ENCODE results near the gene AUTS2. TPM values are rescaled to one million over a fixed set of nuclear protein-coding genes. Genes with fewer than 3 reads are reported as not detected.

The AUTS2 gene
- total RNA-seq, 1 experiment from 2014 or later: 256 TPM

- no peak for DNase-seq
- no peak overlapping the region for H4K8ac ChIP-seq (replicated peaks; ENCODE audit: insufficient read length, low read depth, low read length)
- no peaks in the 10 kb centered on the region for H3K79me1 ChIP-seq (ENCODE audit: insufficient read depth, low read depth, low read length, poor library complexity, severe bottlenecking)
- no peak overlapping the region for H2AFZ ChIP-seq (ENCODE audit: low read length)
- H3K36me3 Mint-ChIP-seq (ENCODE audit: insufficient read depth in 1 of 3, low read depth in 3 of 3): peaks cover 0 to 7% (median 0%) of the 10 kb centered on the region in 3 experiments; a peak in 2 of 7 replicates
- no peak overlapping the region for H2BK15ac ChIP-seq (ENCODE audit: low read depth, low read length)
- no peak overlapping the region for H4K91ac ChIP-seq (ENCODE audit: insufficient read length, low read depth, low read length)
- H3K27me3 ChIP-seq (ENCODE audit: insufficient read depth, low read length): no peaks in the 10 kb centered on the region
- no peak overlapping the region for H3K27ac ChIP-seq (ENCODE audit: insufficient read length, low read depth, low read length)
- no peak overlapping the region for H2BK12ac ChIP-seq (ENCODE audit: insufficient read length, low read depth, low read length)
- TF ChIP-seq, protein P1, sequence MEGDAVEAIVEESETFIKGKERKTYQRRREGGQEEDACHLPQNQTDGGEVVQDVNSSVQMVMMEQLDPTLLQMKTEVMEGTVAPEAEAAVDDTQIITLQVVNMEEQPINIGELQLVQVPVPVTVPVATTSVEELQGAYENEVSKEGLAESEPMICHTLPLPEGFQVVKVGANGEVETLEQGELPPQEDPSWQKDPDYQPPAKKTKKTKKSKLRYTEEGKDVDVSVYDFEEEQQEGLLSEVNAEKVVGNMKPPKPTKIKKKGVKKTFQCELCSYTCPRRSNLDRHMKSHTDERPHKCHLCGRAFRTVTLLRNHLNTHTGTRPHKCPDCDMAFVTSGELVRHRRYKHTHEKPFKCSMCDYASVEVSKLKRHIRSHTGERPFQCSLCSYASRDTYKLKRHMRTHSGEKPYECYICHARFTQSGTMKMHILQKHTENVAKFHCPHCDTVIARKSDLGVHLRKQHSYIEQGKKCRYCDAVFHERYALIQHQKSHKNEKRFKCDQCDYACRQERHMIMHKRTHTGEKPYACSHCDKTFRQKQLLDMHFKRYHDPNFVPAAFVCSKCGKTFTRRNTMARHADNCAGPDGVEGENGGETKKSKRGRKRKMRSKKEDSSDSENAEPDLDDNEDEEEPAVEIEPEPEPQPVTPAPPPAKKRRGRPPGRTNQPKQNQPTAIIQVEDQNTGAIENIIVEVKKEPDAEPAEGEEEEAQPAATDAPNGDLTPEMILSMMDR (conservative IDR thresholded peaks at IDR 0.05): no peak
- H2AK5ac ChIP-seq (ENCODE audit: insufficient read length, low read length): no peak overlapping the region
- no peak overlapping the region for H3K4ac ChIP-seq (ENCODE audit: low read depth, low read length)
- H4K5ac ChIP-seq (ENCODE audit: insufficient read length, low read depth, low read length): no peak overlapping the region
- H3K4me3 Mint-ChIP-seq: no peak overlapping the region
- H3K79me2 ChIP-seq (ENCODE audit: insufficient read depth, low read length): no peaks in the 10 kb centered on the region
- no peak overlapping the region for H3T11ph ChIP-seq (ENCODE audit: low read length)
- peaks cover 16 to 19% of the 10 kb centered on the region in 2 experiments for H3K4me1 Mint-ChIP-seq
- H3K23ac ChIP-seq (ENCODE audit: insufficient read length, low read depth, low read length): no peak overlapping the region
- H2BK120ac ChIP-seq (ENCODE audit: low read depth, low read length, poor library complexity, severe bottlenecking): no peak overlapping the region
- no peak overlapping the region for H2BK5ac ChIP-seq (ENCODE audit: insufficient read length, low read length)
- peaks cover 3% of the 10 kb centered on the region; the same call in 1 of the 2 replicates for H3K4me1 ChIP-seq (ENCODE audit: insufficient read depth, low read length)
- H3K9me3 Mint-ChIP-seq: peaks cover 13 to 14% of the 10 kb centered on the region in 2 experiments; a peak in 4 of 5 replicates
- no peaks in the 10 kb centered on the region for H3K9me3 ChIP-seq (ENCODE audit: control insufficient read depth, low read depth, low read length)
- H4K20me1 ChIP-seq (ENCODE audit: control insufficient read depth, insufficient read depth, insufficient read length): no peaks in the 10 kb centered on the region
- no peak overlapping the region for H3K9ac ChIP-seq (ENCODE audit: extremely low read depth, insufficient read length, low read length)
- no CpG with 5 or more reads among the region's 2 CpGs for WGBS (ENCODE audit: extremely low coverage, insufficient read length, low lambda C conversion rate)
- no peaks in the 10 kb centered on the region for H3K27me3 Mint-ChIP-seq (ENCODE audit: low read depth)
- no peak overlapping the region for H3K56ac ChIP-seq (ENCODE audit: insufficient read length, low read depth, low read length)
- H3K14ac ChIP-seq (ENCODE audit: insufficient read depth, low read length): no peak overlapping the region
- H3K23me2 ChIP-seq (ENCODE audit: insufficient read length, low read depth, low read length, poor library complexity, severe bottlenecking): no peaks in the 10 kb centered on the region
- H3K18ac ChIP-seq (ENCODE audit: insufficient read length, low read depth, low read length): no peak overlapping the region
- H3K27ac Mint-ChIP-seq: no peak overlapping the region
- H3K4me2 ChIP-seq (ENCODE audit: insufficient read depth, insufficient read length, low read length): no peak overlapping the region
- H2BK20ac ChIP-seq (ENCODE audit: low read depth, low read length, poor library complexity, severe bottlenecking): no peak overlapping the region
Observed at GRCh38 chr7:70544016-70544415, 945.7 kb downstream of the AUTS2 start.

All from H9 (cell line).